Renal cortical epithelial cell (primary cell): ENCODE results near the gene NUP93. TPM values are rescaled to one million over a fixed set of nuclear protein-coding genes. Genes with fewer than 3 reads are reported as not detected.

ENCODE experiments used
- DNase-seq: peaks from one replicate; pipeline ENCODE4 v3.0.0-alpha.2; 2011; ENCODE audit warnings: low read depth
- total RNA-seq: library from RNA; depleted of rRNA; stranded (reverse); fragments of >200 nt; gene quantifications from 2 replicates; pipeline ENCODE4 v1.2.3, GENCODE V29; 2014

The NUP93 gene
- total RNA-seq, 1 donor from 2014 or later: 72.3 TPM

- DNase-seq: no peak
Observed at GRCh38 chr16:56892705-56893104, 162.8 kb downstream of the NUP93 start.

DNA sequence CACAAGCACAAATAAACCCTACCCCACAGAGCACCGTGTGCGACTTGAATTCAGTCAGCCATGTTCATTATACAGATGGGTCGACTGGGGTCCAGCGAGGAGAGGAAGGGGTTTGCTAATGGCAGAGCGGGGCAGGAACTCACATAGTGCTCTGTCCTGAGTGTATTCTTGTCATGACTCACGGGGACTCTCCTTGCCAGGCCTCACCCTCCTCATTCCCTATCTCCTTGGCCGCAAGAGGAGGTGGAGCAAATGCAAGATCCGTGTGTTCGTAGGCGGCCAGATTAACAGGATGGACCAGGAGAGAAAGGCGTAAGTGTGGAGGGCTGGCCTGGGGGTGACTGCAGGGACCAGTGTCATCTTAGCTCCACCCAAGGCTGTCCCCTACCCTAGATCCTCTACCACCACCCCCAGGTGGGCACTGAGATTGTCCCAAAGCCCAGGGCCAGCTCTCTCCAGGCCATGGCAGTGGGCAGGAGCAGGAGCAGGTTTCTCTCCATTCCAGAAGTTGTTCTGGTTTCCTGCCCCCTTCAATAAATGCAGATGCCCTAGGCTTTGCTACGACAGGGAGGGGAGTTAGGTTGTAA, 164.5 kb downstream of the NUP93 start:
- no peak for DNase-seq

- DNase-seq: no peak
Observed at GRCh38 chr16:56895813-56896212, 165.9 kb downstream of the NUP93 start.

DNA sequence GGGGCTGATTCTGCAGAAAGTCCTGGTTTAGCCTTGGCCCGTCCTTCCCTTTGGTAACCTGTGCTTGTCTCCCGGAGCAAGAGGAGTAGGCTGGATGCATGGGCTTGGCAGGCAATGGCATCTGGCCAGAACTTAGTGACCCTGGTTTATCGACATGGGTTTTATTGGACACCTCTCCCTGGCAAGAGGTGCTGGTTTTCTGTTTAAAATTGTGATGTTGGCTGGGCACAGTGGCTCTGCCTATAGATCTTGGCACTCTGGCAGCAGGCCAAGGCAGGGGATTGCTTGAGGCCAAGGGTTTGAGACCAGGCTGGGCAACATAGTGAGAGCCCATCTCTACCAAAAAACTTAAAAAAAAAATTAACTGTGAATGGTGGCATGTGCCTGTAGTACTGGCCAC, 166.3 kb downstream of the NUP93 start:
- no peak for DNase-seq

GRCh38 chr16:56897026-56897799, 167.3 kb downstream of the NUP93 start:
- no peak for DNase-seq

DNA sequence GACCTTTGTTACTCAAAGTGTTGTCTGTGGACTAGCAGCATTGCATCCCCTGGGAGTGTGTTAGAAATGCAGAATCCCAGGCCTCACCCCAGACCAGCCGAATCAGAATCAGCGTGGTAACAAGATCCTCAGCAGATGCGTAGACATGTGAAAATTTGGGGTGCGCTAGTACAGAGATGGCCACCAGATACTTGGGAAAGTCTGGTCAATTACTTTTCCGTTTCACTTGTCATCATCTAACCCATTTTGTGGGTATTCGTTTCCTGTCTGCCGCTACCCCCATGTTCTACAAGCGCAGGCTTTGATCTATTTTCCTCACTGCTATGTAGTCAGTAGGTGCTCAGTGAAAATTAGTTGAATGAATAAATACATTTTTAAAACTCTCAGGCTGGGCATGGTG, 168.9 kb downstream of the NUP93 start:
- DNase-seq: no peak

Other genes with a start within 250 kb of the NUP93 start
- 59.7 and 82.1 TPM in 2 replicates for gene BBS2, start 210.1 kb upstream of the NUP93 start, total RNA-seq
- not detected in 2 replicates for gene MT4, start 165.1 kb upstream of the NUP93 start, total RNA-seq
- gene MT3, start 140.6 kb upstream of the NUP93 start, total RNA-seq: not detected in 2 replicates
- 146 and 252 TPM in 2 replicates for gene MT2A, start 121.5 kb upstream of the NUP93 start, total RNA-seq
- gene MT1E, start 104.3 kb upstream of the NUP93 start, total RNA-seq: 193 and 893 TPM in 2 replicates
- gene MT1M, start 97.5 kb upstream of the NUP93 start, total RNA-seq: 2.8 and 38.0 TPM in 2 replicates
- gene MT1A, start 91.5 kb upstream of the NUP93 start, total RNA-seq: 0.89 and 4.3 TPM in 2 replicates
- not detected in 2 replicates for gene MT1B, start 78.2 kb upstream of the NUP93 start, total RNA-seq
- gene MT1F, start 72.2 kb upstream of the NUP93 start, total RNA-seq: 11.0 and 11.1 TPM in 2 replicates
- gene MT1G, start 62.1 kb upstream of the NUP93 start, total RNA-seq: 7.8 and 10.5 TPM in 2 replicates
- 1.4 and 8.9 TPM in 2 replicates for gene MT1H, start 60.3 kb upstream of the NUP93 start, total RNA-seq
- gene MT1X, start 47.7 kb upstream of the NUP93 start, total RNA-seq: 63.2 and 75.2 TPM in 2 replicates
- 2.4 and 5.2 TPM in 2 replicates for gene SLC12A3, start 135.1 kb downstream of the NUP93 start, total RNA-seq
- gene HERPUD1, start 202.0 kb downstream of the NUP93 start, total RNA-seq: 87.0 and 252 TPM in 2 replicates
- gene CETP, start 231.8 kb downstream of the NUP93 start, total RNA-seq: not detected in 2 replicates